Measurements from ENCODE around the gene SENP7. TPM values are rescaled to one million over a fixed set of nuclear protein-coding genes. Genes with fewer than 3 reads are reported as not detected.
"Not testable (repeated sequence)": the region's sequence is repeated elsewhere in the genome, so short reads cannot be mapped to it uniquely, and the experiment has no call there.

SENP7 gene
- total RNA-seq, 1 donor from 2014 or later = 26.0 TPM

DNA sequence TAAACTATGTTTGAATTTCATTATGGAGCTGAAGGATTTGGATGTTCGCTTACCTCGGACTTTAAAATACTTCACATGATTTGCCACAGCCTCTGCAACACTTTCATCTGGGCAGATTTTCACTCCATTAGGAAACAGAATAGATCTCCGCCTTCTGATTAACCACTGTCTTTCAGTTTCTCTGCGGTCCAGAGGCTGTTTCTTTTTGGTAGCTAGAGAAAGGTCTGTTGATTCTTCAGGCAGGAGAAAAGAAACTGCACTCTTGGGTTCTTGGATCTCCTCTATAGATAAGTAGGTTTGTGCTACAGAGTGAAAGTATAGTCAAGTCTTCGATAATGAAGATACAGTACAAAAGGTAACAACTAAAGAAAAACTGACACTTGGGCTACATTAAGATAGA is 193.5 kb downstream of the SENP7 start:
- Mint-ChIP-seq H3K36me3 (ENCODE audit: unreplicated experiment) (peaks cover 3% of the 10 kb centered on the region), H3K9me3 (ENCODE audit: unreplicated experiment) (no peaks in the 10 kb centered on the region), H3K4me1 (ENCODE audit: unreplicated experiment) (no peaks in the 10 kb centered on the region), H3K4me3 (ENCODE audit: unreplicated experiment) (no peak overlapping the region), H3K27me3 (ENCODE audit: unreplicated experiment) (no peaks in the 10 kb centered on the region), H3K27ac (ENCODE audit: unreplicated experiment) (no peak overlapping the region)
- TF ChIP-seq, protein P1, sequence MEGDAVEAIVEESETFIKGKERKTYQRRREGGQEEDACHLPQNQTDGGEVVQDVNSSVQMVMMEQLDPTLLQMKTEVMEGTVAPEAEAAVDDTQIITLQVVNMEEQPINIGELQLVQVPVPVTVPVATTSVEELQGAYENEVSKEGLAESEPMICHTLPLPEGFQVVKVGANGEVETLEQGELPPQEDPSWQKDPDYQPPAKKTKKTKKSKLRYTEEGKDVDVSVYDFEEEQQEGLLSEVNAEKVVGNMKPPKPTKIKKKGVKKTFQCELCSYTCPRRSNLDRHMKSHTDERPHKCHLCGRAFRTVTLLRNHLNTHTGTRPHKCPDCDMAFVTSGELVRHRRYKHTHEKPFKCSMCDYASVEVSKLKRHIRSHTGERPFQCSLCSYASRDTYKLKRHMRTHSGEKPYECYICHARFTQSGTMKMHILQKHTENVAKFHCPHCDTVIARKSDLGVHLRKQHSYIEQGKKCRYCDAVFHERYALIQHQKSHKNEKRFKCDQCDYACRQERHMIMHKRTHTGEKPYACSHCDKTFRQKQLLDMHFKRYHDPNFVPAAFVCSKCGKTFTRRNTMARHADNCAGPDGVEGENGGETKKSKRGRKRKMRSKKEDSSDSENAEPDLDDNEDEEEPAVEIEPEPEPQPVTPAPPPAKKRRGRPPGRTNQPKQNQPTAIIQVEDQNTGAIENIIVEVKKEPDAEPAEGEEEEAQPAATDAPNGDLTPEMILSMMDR (IDR thresholded peaks at IDR 0.05) = no peak
- DNase-seq (ENCODE audit: extremely low spot score, unreplicated experiment) = no peak

DNA sequence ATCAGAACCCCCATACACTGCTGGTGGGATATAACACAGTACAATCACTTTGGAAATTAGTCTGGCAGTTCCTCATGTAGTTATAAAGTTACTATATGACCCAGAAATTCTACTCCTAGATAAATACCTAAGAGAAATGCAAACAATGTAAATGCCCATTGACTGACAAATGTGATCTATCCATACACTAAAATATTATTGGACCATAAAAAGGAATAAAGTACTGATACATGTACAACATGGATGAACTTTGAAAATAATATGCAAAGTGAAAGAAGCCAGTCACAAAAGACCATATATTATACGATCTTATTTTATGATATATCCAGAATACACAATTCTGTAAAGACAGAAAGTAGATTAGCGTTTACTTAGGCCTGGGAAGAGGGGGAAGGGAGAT is 200.5 kb downstream of the SENP7 start:
- Mint-ChIP-seq H3K4me1 (ENCODE audit: unreplicated experiment) (peaks cover 22% of the 10 kb centered on the region), H3K9me3 (ENCODE audit: unreplicated experiment) (peaks cover 11% of the 10 kb centered on the region), H3K4me3 (ENCODE audit: unreplicated experiment) (no peak overlapping the region), H3K36me3 (ENCODE audit: unreplicated experiment) (peaks cover 16% of the 10 kb centered on the region), H3K27me3 (ENCODE audit: unreplicated experiment) (no peaks in the 10 kb centered on the region), H3K27ac (ENCODE audit: unreplicated experiment) (no peak overlapping the region)
- TF ChIP-seq, protein P1 (IDR thresholded peaks at IDR 0.05) = no peak
- no peak for DNase-seq (ENCODE audit: extremely low spot score, unreplicated experiment)

DNA sequence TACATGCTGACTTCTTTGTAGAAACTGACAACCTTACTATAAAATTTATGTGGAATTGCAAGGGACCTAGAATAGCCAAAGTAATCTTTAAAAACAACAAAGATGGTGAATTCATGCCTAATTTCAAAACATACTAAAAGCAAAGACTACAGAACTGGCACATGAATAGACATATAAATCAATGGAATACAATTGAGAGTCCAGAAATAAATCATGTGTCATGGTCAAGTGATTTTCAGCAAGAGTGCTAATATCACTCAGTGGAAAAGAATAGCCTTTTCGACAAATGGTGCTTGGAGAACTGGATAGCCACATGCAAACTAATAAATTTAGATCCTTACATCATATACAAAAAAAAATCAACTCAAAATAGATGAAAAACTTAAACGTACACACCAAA is 201.3 kb downstream of the SENP7 start:
- H3K27me3 Mint-ChIP-seq (ENCODE audit: unreplicated experiment) = no peaks in the 10 kb centered on the region

DNA sequence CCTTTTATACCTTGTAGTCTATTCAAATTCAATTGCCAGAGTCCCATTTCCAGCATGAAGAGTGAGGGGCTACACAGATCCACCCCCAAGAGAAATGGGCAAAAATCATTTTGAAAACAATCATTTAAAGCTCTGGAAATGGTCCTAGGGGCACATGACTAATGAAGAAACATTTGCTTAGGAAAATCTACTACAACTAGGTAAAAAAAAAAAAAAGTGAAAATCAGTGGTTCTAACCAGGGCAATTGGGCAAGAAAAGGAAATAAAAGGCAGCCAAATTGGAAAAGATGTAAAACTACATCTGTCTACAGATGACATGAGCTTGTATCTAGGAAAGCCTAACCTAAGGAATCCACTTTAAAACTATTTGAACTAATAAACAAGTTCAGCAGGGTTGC is 202.0 kb downstream of the SENP7 start:
- no peak for DNase-seq (ENCODE audit: extremely low spot score, unreplicated experiment)
- Mint-ChIP-seq H3K9me3 (ENCODE audit: unreplicated experiment) (peaks cover 11% of the 10 kb centered on the region), H3K4me3 (ENCODE audit: unreplicated experiment) (peak overlapping the region; percentile 28), H3K4me1 (ENCODE audit: unreplicated experiment) (peaks cover 22% of the 10 kb centered on the region), H3K27me3 (ENCODE audit: unreplicated experiment) (no peaks in the 10 kb centered on the region), H3K27ac (ENCODE audit: unreplicated experiment) (peak overlapping the region; percentile 91), H3K36me3 (ENCODE audit: unreplicated experiment) (peaks cover 16% of the 10 kb centered on the region)
- TF ChIP-seq, protein P1 (IDR thresholded peaks at IDR 0.05) = no peak

More for the DNA sequence above, 201.3 kb downstream of the SENP7 start:
- Mint-ChIP-seq H3K36me3 (ENCODE audit: unreplicated experiment) (peaks cover 16% of the 10 kb centered on the region), H3K9me3 (ENCODE audit: unreplicated experiment) (peaks cover 11% of the 10 kb centered on the region), H3K4me3 (ENCODE audit: unreplicated experiment) (no peak overlapping the region), H3K27ac (ENCODE audit: unreplicated experiment) (no peak overlapping the region), H3K4me1 (ENCODE audit: unreplicated experiment) (peaks cover 22% of the 10 kb centered on the region)
- TF ChIP-seq, protein P1 (IDR thresholded peaks at IDR 0.05) = no peak
- DNase-seq (ENCODE audit: extremely low spot score, unreplicated experiment) = no peak

DNA sequence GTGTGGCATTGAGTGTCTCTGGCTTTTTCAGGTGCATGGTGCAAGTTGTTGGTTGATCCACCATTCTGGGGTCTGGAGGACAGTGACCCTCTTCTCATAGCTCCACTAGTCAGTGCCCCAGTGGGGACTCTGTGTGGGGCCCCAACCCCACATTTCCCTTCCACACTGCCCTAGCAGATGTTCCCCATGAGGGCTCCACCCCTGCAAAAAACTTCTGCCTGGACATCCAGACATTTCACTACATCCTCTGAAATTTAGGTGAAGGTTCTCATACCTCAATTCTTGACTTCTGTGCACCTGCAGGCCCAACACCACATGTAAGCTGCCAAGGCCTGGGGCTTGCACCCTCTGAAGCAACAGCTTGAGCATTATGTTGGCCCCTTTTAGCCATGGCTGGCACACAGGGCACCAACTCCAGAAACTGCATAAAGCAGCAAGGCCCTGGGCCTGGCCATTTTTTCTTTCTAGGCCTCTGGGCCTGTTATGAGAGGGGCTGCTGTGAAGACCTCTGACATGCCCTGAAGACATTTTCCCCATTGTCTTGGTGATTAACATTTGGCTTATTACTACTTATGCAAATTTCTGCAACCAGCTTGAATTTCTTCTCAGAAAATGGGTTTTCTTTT is 204.8 kb downstream of the SENP7 start:
- H3K36me3 Mint-ChIP-seq (ENCODE audit: unreplicated experiment) = peaks cover 13% of the 10 kb centered on the region
- not testable (repeated sequence) for DNase-seq (ENCODE audit: extremely low spot score, unreplicated experiment); H3K4me3 Mint-ChIP-seq (ENCODE audit: unreplicated experiment); H3K27ac Mint-ChIP-seq (ENCODE audit: unreplicated experiment); H3K27me3 Mint-ChIP-seq (ENCODE audit: unreplicated experiment)
- H3K9me3 Mint-ChIP-seq (ENCODE audit: unreplicated experiment) = peaks cover 11% of the 10 kb centered on the region
- peaks cover 22% of the 10 kb centered on the region for H3K4me1 Mint-ChIP-seq (ENCODE audit: unreplicated experiment)

Measured in osteocyte (in vitro differentiated cells).